MCF 10A (cell line): Measurements from ENCODE around the gene CD83. TPM values are rescaled to one million over a fixed set of nuclear protein-coding genes. Genes with fewer than 3 reads are reported as not detected.

Experiments
- BruUV-seq: library from RNA; stranded (reverse); fragments of 400-500 nt; replicated peaks from 2 replicates; lab custom pipeline; 2021; lab: Mats Ljungman, UMichigan
- CTCF ChIA-PET: fragments of 300-600 bp; sonication (Branson Sonifier 250); formaldehyde crosslinking; extraction: SDS; loops from one replicate; lab custom pipeline; 2021; ENCODE audit warnings: antibody characterized with exemption, inconsistent platforms; lab: Yijun Ruan, JAX
- POLR2A ChIA-PET: fragments of 300-600, 350-650 bp; sonication (Branson Sonifier 250); formaldehyde crosslinking; extraction: SDS; loops from one replicate; lab custom pipeline; 2020; ENCODE audit warnings: antibody characterized with exemption, inconsistent platforms; lab: Yijun Ruan, JAX
- DNase-seq: peaks from one replicate; pipeline ENCODE4 v3.0.0-alpha.2; 2018; ENCODE audit not compliant: unreplicated experiment
- H3K27ac Mint-ChIP-seq: one replicate; pipeline ENCODE4 v1.8.0; 2022; ENCODE audit warnings: mild to moderate bottlenecking, low read depth, mixed read lengths; ENCODE audit not compliant: unreplicated experiment
- H3K27me3 Mint-ChIP-seq: one replicate; pipeline ENCODE4 v1.8.0; 2022; ENCODE audit warnings: mixed read lengths; ENCODE audit not compliant: insufficient read depth, unreplicated experiment
- H3K36me3 Mint-ChIP-seq: one replicate; pipeline ENCODE4 v1.8.0; 2022; ENCODE audit warnings: mild to moderate bottlenecking, moderate library complexity, mixed read lengths; ENCODE audit not compliant: insufficient read depth, unreplicated experiment
- H3K4me1 Mint-ChIP-seq: one replicate; pipeline ENCODE4 v1.8.0; 2022; ENCODE audit warnings: mixed read lengths; ENCODE audit not compliant: insufficient read depth, unreplicated experiment
- H3K4me3 Mint-ChIP-seq: one replicate; pipeline ENCODE4 v1.8.0; 2022; ENCODE audit warnings: mild to moderate bottlenecking, moderate library complexity, mixed read lengths; ENCODE audit not compliant: unreplicated experiment
- H3K9me3 Mint-ChIP-seq: one replicate; pipeline ENCODE4 v1.8.0; 2022; ENCODE audit warnings: mixed read lengths; ENCODE audit not compliant: unreplicated experiment
- intact Hi-C: fragments of 100-400 bp; cut with micrococcal nuclease; formaldehyde crosslinking; loops from 2 replicates; pipeline ENCODE4 v1.14.1; 2022
- total RNA-seq: library from RNA; stranded (reverse); gene quantifications from 2 replicates; pipeline ENCODE4 v1.2.3, GENCODE V29; 2022
- TF ChIP-seq, protein P1 (sequence below): fragments of 200-600 bp; IDR thresholded peaks from one replicate; pipeline ENCODE4 v1.8.0; 2022; ENCODE audit warnings: antibody characterized with exemption, mild to moderate bottlenecking; ENCODE audit not compliant: unreplicated experiment

Gene CD83
- total RNA-seq, 1 experiment from 2014 or later = 1.7 TPM

GRCh38 chr6:14166839-14167238 lies 49.3 kb downstream of the CD83 start:
- Mint-ChIP-seq H3K4me1 (peaks cover 13% of the 10 kb centered on the region), H3K9me3 (peaks cover 9% of the 10 kb centered on the region), H3K4me3 (no peak overlapping the region), H3K27me3 (no peaks in the 10 kb centered on the region), H3K36me3 (no peaks in the 10 kb centered on the region), H3K27ac (no peak overlapping the region)
- no peak for DNase-seq
- ChIA-PET POLR2A (no interaction called here), CTCF (interaction anchor here (1.3 kb wide), 1 partner anchor 292 kb away, joined by 3 read pairs; no protein-coding TSS in a partner anchor)
- TF ChIP-seq, protein P1, sequence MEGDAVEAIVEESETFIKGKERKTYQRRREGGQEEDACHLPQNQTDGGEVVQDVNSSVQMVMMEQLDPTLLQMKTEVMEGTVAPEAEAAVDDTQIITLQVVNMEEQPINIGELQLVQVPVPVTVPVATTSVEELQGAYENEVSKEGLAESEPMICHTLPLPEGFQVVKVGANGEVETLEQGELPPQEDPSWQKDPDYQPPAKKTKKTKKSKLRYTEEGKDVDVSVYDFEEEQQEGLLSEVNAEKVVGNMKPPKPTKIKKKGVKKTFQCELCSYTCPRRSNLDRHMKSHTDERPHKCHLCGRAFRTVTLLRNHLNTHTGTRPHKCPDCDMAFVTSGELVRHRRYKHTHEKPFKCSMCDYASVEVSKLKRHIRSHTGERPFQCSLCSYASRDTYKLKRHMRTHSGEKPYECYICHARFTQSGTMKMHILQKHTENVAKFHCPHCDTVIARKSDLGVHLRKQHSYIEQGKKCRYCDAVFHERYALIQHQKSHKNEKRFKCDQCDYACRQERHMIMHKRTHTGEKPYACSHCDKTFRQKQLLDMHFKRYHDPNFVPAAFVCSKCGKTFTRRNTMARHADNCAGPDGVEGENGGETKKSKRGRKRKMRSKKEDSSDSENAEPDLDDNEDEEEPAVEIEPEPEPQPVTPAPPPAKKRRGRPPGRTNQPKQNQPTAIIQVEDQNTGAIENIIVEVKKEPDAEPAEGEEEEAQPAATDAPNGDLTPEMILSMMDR = no peak
- intact Hi-C loops = no loop called here
- BruUV-seq = no TSS peak

- no TSS peak for BruUV-seq
- DNase-seq = no peak
- no peaks in the 10 kb centered on the region for H3K36me3 Mint-ChIP-seq
- no peak overlapping the region for H3K4me3 Mint-ChIP-seq
- H3K27me3 Mint-ChIP-seq = peaks cover 1% of the 10 kb centered on the region
- peaks cover 7% of the 10 kb centered on the region for H3K4me1 Mint-ChIP-seq
- intact Hi-C loops = no loop called here
- POLR2A ChIA-PET = interaction anchor here (0.7 to 1.2 kb wide), 2 partner anchors 10 to 17 kb away, joined by 3 read pairs; no protein-coding TSS in a partner anchor
- TF ChIP-seq, protein P1 = no peak
- CTCF ChIA-PET = no interaction called here
- no peak overlapping the region for H3K27ac Mint-ChIP-seq
- H3K9me3 Mint-ChIP-seq = peaks cover 9% of the 10 kb centered on the region
Measured at GRCh38 chr6:14170128-14170527, 52.6 kb downstream of the CD83 start.

DNA sequence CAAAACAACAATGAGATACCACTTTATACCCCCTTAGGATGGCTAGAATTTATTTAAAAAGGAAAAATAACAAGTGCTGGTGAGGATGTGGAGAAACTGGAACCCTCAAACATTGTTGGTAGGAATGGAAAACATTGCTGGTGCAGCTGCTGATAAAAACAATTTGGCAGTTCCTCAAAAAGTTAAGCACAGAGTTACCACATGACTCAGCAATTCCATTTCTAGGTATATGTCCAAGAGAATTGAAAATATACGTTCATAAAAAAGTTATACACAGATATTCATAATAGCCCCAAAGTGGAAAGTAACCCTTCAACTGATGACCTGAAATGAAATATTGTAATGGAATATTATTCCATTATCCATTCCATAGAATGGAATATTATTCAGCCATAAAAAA lies 55.0 kb downstream of the CD83 start:
- CTCF ChIA-PET = interaction anchor here (0.7 kb wide), 1 partner anchor 330 kb away, joined by 3 read pairs; no protein-coding TSS in a partner anchor
- Mint-ChIP-seq H3K27me3 (peaks cover 14% of the 10 kb centered on the region), H3K36me3 (no peaks in the 10 kb centered on the region), H3K4me1 (no peaks in the 10 kb centered on the region), H3K4me3 (no peak overlapping the region), H3K27ac (no peak overlapping the region), H3K9me3 (peaks cover 9% of the 10 kb centered on the region)
- TF ChIP-seq, protein P1 = no peak
- DNase-seq = no peak
- POLR2A ChIA-PET = no interaction called here
- BruUV-seq = no TSS peak
- intact Hi-C loops = no loop called here

DNA sequence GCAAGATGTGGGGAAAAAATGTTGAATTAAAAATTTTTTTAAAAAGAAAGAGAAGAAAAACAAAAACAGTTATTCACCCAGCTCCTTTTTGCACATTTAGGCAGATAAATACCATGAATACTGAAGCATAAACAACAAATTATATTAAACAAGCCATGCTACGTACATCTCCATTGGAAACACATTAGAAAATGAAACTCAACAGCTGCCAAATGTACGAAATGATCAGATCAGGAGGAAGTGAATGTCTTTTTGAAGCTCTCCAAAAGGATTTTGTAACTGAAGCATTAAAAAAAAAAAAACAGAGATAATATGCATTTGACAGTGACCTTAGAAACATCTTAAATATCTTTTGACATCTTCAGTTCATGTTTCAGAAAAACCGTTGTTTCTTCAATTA lies 56.7 kb downstream of the CD83 start:
- Mint-ChIP-seq H3K4me3 (no peak overlapping the region), H3K27me3 (peaks cover 14% of the 10 kb centered on the region), H3K4me1 (no peaks in the 10 kb centered on the region), H3K9me3 (peaks cover 2% of the 10 kb centered on the region), H3K36me3 (no peaks in the 10 kb centered on the region), H3K27ac (no peak overlapping the region)
- TF ChIP-seq, protein P1 = no peak
- intact Hi-C loops = no loop called here
- no peak for DNase-seq
- CTCF ChIA-PET = no interaction called here
- no TSS peak for BruUV-seq
- POLR2A ChIA-PET = interaction anchor here (0.6 to 0.8 kb wide), 2 partner anchors 362 to 1200 kb away, joined by 3 read pairs; no protein-coding TSS in a partner anchor
